WTC11 (cell line): ENCODE measurements around the gene ANKRD22. TPM values are rescaled to one million over a fixed set of nuclear protein-coding genes. Genes with fewer than 3 reads are reported as not detected.

Source experiments
- ATAC-seq: fragments of 200-7000 bp; cut with Tn5 transposase; 2 replicates; pipeline ENCODE4 v1.10.0; 2021; ENCODE audit warnings: mild to moderate bottlenecking, moderate library complexity
- CTCF ChIA-PET: fragments of 300-600 bp; sonication (Branson Sonifier 250); formaldehyde crosslinking; loops from one replicate; lab custom pipeline; 2021; ENCODE audit warnings: antibody characterized with exemption; lab: Charles Lee
- POLR2A ChIA-PET: fragments of 350-600 bp; sonication (Branson Sonifier 250); formaldehyde crosslinking; loops from one replicate; lab custom pipeline; 2021; ENCODE audit warnings: antibody characterized with exemption; lab: Charles Lee
- DNase-seq: peaks from one replicate; pipeline ENCODE4 v3.0.0; 2021; ENCODE audit warnings: low spot score
- H3K27ac Mint-ChIP-seq: 2 replicates; pipeline ENCODE4 v1.8.0; 2021; ENCODE audit warnings: mixed read lengths
- H3K27me3 Mint-ChIP-seq: 2 replicates; pipeline ENCODE4 v1.8.0; 2021; ENCODE audit warnings: low read depth, mild to moderate bottlenecking, moderate library complexity, mixed read lengths
- H3K36me3 Mint-ChIP-seq: 2 replicates; pipeline ENCODE4 v1.8.0; 2021; ENCODE audit warnings: mixed read lengths
- H3K4me1 Mint-ChIP-seq: 2 replicates; pipeline ENCODE4 v1.8.0; 2022; ENCODE audit warnings: mixed read lengths
- H3K4me3 Mint-ChIP-seq: 2 replicates; pipeline ENCODE4 v1.8.0; 2021; ENCODE audit warnings: mild to moderate bottlenecking, moderate library complexity, mixed read lengths
- H3K9me3 Mint-ChIP-seq: 2 replicates; pipeline ENCODE4 v1.8.0; 2021; ENCODE audit warnings: mixed read lengths
- AFF4 ChIP-seq: sonication (generic); formaldehyde crosslinking; IDR thresholded peaks from 2 replicates; pipeline ENCODE4 v1.8.1; 2023; ENCODE audit warnings: mild to moderate bottlenecking, missing genetic modification reagents, borderline replicate concordance
- CDX4 ChIP-seq: fragments of 250-450 bp; sonication (Bioruptor Pico); IDR thresholded peaks from 2 replicates; pipeline ENCODE4 v1.9.0; 2021; ENCODE audit warnings: moderate library complexity, mild to moderate bottlenecking, inconsistent platforms, borderline replicate concordance
- E2F5 ChIP-seq: sonication (generic); formaldehyde crosslinking; IDR thresholded peaks from 2 replicates; pipeline ENCODE4 v1.8.1; 2022; ENCODE audit warnings: mild to moderate bottlenecking, moderate library complexity, missing genetic modification reagents
- EMX1 ChIP-seq: fragments of 250-450 bp; sonication (Bioruptor Pico); IDR thresholded peaks from 2 replicates; pipeline ENCODE4 v1.8.0; 2021; ENCODE audit warnings: mild to moderate bottlenecking
- ESRRA ChIP-seq: sonication (generic); formaldehyde crosslinking; IDR thresholded peaks from 2 replicates; pipeline ENCODE4 v1.8.1; 2022; ENCODE audit warnings: mild to moderate bottlenecking, missing genetic modification reagents, borderline replicate concordance
- ETV6 ChIP-seq: sonication (generic); formaldehyde crosslinking; IDR thresholded peaks from 2 replicates; pipeline ENCODE4 v1.8.1; 2022; ENCODE audit warnings: mild to moderate bottlenecking, missing genetic modification reagents
- FOXJ3 ChIP-seq: sonication (generic); formaldehyde crosslinking; IDR thresholded peaks from 2 replicates; pipeline ENCODE4 v1.9.0; 2021; ENCODE audit warnings: missing genetic modification reagents, mild to moderate bottlenecking, borderline replicate concordance
- HMGXB4 ChIP-seq: sonication (generic); formaldehyde crosslinking; IDR thresholded peaks from 2 replicates; pipeline ENCODE4 v1.8.1; 2023; ENCODE audit warnings: mild to moderate bottlenecking, moderate library complexity, missing genetic modification reagents
- KAT7 ChIP-seq: sonication (generic); formaldehyde crosslinking; IDR thresholded peaks from 2 replicates; pipeline ENCODE4 v1.8.1; 2023; ENCODE audit warnings: missing genetic modification reagents, mild to moderate bottlenecking, borderline replicate concordance
- MAX ChIP-seq: sonication (generic); formaldehyde crosslinking; IDR thresholded peaks from 2 replicates; pipeline ENCODE4 v1.8.0; 2022; ENCODE audit warnings: mild to moderate bottlenecking, missing genetic modification reagents
- MYBL2 ChIP-seq: sonication (generic); formaldehyde crosslinking; IDR thresholded peaks from 2 replicates; pipeline ENCODE4 v1.8.1; 2023; ENCODE audit warnings: mild to moderate bottlenecking, moderate library complexity, missing genetic modification reagents
- NFATC4 ChIP-seq: fragments of 250-450 bp; sonication (Bioruptor Pico); IDR thresholded peaks from 2 replicates; pipeline ENCODE4 v1.9.0; 2021; ENCODE audit warnings: mild to moderate bottlenecking
- PRRX2 ChIP-seq: fragments of 250-450 bp; sonication (Bioruptor Pico); IDR thresholded peaks from 2 replicates; pipeline ENCODE4 v1.8.0; 2021; ENCODE audit warnings: mild to moderate bottlenecking
- SMAD3 ChIP-seq: sonication (generic); formaldehyde crosslinking; IDR thresholded peaks from 2 replicates; pipeline ENCODE4 v1.8.0; 2022; ENCODE audit warnings: missing genetic modification reagents, mild to moderate bottlenecking, borderline replicate concordance
- SP1 ChIP-seq: sonication (generic); formaldehyde crosslinking; conservative IDR thresholded peaks from 2 replicates; pipeline ENCODE4 v1.8.1; 2022; ENCODE audit warnings: missing genetic modification reagents
- STAT6 ChIP-seq: sonication (generic); formaldehyde crosslinking; conservative IDR thresholded peaks from 2 replicates; pipeline ENCODE4 v1.8.1; 2023; ENCODE audit warnings: mild to moderate bottlenecking, low read depth, missing genetic modification reagents, moderate library complexity
- TCF7 ChIP-seq: sonication (generic); formaldehyde crosslinking; IDR thresholded peaks from 2 replicates; pipeline ENCODE4 v1.8.0; 2022; ENCODE audit warnings: mild to moderate bottlenecking, low read depth, missing genetic modification reagents, moderate library complexity
- TP53 ChIP-seq: sonication (generic); formaldehyde crosslinking; IDR thresholded peaks from 2 replicates; pipeline ENCODE4 v1.8.1; 2023; ENCODE audit warnings: mild to moderate bottlenecking, missing genetic modification reagents
- ZNF121 ChIP-seq: sonication (generic); formaldehyde crosslinking; IDR thresholded peaks from 2 replicates; pipeline ENCODE4 v1.8.0; 2023; ENCODE audit warnings: missing genetic modification reagents
- ZNF138 ChIP-seq: sonication (generic); formaldehyde crosslinking; conservative IDR thresholded peaks from 2 replicates; pipeline ENCODE4 v1.8.1; 2022; ENCODE audit warnings: mild to moderate bottlenecking, moderate library complexity, missing genetic modification reagents
- ZNF219 ChIP-seq: sonication (generic); formaldehyde crosslinking; IDR thresholded peaks from 2 replicates; pipeline ENCODE4 v1.8.0; 2023; ENCODE audit warnings: missing genetic modification reagents, mild to moderate bottlenecking, borderline replicate concordance
- ZNF317 ChIP-seq: sonication (generic); formaldehyde crosslinking; IDR thresholded peaks from 2 replicates; pipeline ENCODE4 v1.8.1; 2023; ENCODE audit warnings: low read depth, mild to moderate bottlenecking, moderate library complexity, missing genetic modification reagents, borderline replicate concordance
- ZNF425 ChIP-seq: fragments of 250-450 bp; sonication (Bioruptor Pico); conservative IDR thresholded peaks from 2 replicates; pipeline ENCODE4 v1.9.0; 2021; ENCODE audit warnings: mild to moderate bottlenecking
- total RNA-seq: library from RNA; stranded (reverse); gene quantifications from 3 replicates; pipeline ENCODE4 v1.2.3, GENCODE V29; 2021

Gene ANKRD22
- total RNA-seq, 1 experiment from 2014 or later = not detected

GRCh38 chr10:88853155-88853881 lies 1.7 kb upstream of the ANKRD22 start:
- 0 out of 2 replicates have a peak overlapping the region, but pooled peaks have one; percentile 5 for H3K27ac Mint-ChIP-seq
- H3K9me3 Mint-ChIP-seq = no peaks in the 10 kb centered on the region
- DNase-seq (no peak), ATAC-seq (no peak)
- ChIA-PET CTCF (interaction anchor here (0.6 to 2.4 kb wide), 9 partner anchors 9 to 147 kb away, joined by 3 to 10 read pairs (median 3); partner anchors contain the start of genes FAS and STAMBPL1), POLR2A (no interaction called here)
- no peaks in the 10 kb centered on the region for H3K36me3 Mint-ChIP-seq
- no peak for TF ChIP-seq MYBL2 (CRISPR knock-in tag)
- no peak for TF ChIP-seq STAT6 (CRISPR knock-in tag)
- no peak for TF ChIP-seq FOXJ3 (CRISPR knock-in tag)
- TF ChIP-seq E2F5 (CRISPR knock-in tag) = no peak
- no peak for TF ChIP-seq MAX
- no peak for TF ChIP-seq EMX1 (CRISPR knock-in tag)
- TF ChIP-seq PRRX2 (CRISPR knock-in tag) = no peak
- no peak for TF ChIP-seq TP53 (CRISPR knock-in tag)
- TF ChIP-seq ZNF425 (CRISPR knock-in tag) = no peak
- TF ChIP-seq ZNF219 (CRISPR knock-in tag) = no peak
- no peak for TF ChIP-seq KAT7 (CRISPR knock-in tag)
- no peak for TF ChIP-seq ESRRA (CRISPR knock-in tag)
- no peak for TF ChIP-seq ETV6 (CRISPR knock-in tag)
- H3K27me3 Mint-ChIP-seq = no peaks in the 10 kb centered on the region
- no peak overlapping the region for H3K4me3 Mint-ChIP-seq
- peaks cover 31% of the 10 kb centered on the region for H3K4me1 Mint-ChIP-seq

GRCh38 chr10:88852327-88852726 lies 683 bp upstream of the ANKRD22 start:
- no peaks in the 10 kb centered on the region for H3K27me3 Mint-ChIP-seq
- ChIA-PET CTCF (interaction anchor here (0.6 to 2.4 kb wide), 7 partner anchors 10 to 1002 kb away, joined by 3 to 10 read pairs (median 5); partner anchors contain the start of genes FAS and STAMBPL1), POLR2A (no interaction called here)
- H3K9me3 Mint-ChIP-seq = no peaks in the 10 kb centered on the region
- H3K4me1 Mint-ChIP-seq = peaks cover 31% of the 10 kb centered on the region
- no peak overlapping the region for H3K4me3 Mint-ChIP-seq
- no peak for DNase-seq
- H3K36me3 Mint-ChIP-seq = no peaks in the 10 kb centered on the region
- ATAC-seq = no peak
- H3K27ac Mint-ChIP-seq = no peak overlapping the region
- TF ChIP-seq HMGXB4 (CRISPR knock-in tag) = no peak
- no peak for TF ChIP-seq ZNF317 (CRISPR knock-in tag)
- TF ChIP-seq SP1 (CRISPR knock-in tag) = no peak
- no peak for TF ChIP-seq ZNF121 (CRISPR knock-in tag)
- no peak for TF ChIP-seq CDX4 (CRISPR knock-in tag)
- no peak for TF ChIP-seq SMAD3 (CRISPR knock-in tag)
- no peak for TF ChIP-seq AFF4 (CRISPR knock-in tag)
- TF ChIP-seq NFATC4 (CRISPR knock-in tag) = no peak
- TF ChIP-seq TCF7 (CRISPR knock-in tag) = no peak
- TF ChIP-seq ZNF138 = no peak
